K562 (cell line): Measurements from ENCODE around the gene RAB4B. TPM values are rescaled to one million over a fixed set of nuclear protein-coding genes. Genes with fewer than 3 reads are reported as not detected.

ENCODE experiments used
- ATAC-seq: fragments of 200-7000 bp; cut with Tn5 transposase; 3 replicates; pipeline ENCODE4 v1.9.1; 2020; ENCODE audit warnings: moderate library complexity
- BruUV-seq: library from RNA; stranded (reverse); fragments of 400-500 nt; replicated peaks from 2 replicates; lab custom pipeline; 2021; lab: Mats Ljungman, UMichigan
- CTCF ChIA-PET: fragments of 300-600 bp; formaldehyde crosslinking; extraction: SDS; loops from one replicate; lab custom pipeline; 2021; ENCODE audit warnings: low intra/inter-chr PET ratio; lab: Yijun Ruan, JAX
- POLR2A ChIA-PET: fragments of 300-600, 350-650 bp; sonication (Branson Sonifier 250); formaldehyde crosslinking; extraction: SDS; loops from one replicate; lab custom pipeline; 2021; ENCODE audit warnings: antibody characterized with exemption, inconsistent platforms; lab: Yijun Ruan, JAX
- DNase-seq, 4 experiments: peaks; one replicate each; pipeline versions ENCODE4 v3.0.0 to v3.0.0-alpha.2; 2011 to 2018; ENCODE audit warnings: low spot score in 3 of 4, mixed read lengths in 3 of 4; ENCODE audit errors: extremely low read depth in 1 of 4
- FAIRE-seq: peaks from 2 replicates; lab custom pipeline; 2011; peaks lifted over from hg19 to GRCh38; lab: Jason Lieb, UNC
- H2AFZ ChIP-seq: 2 replicates; pipeline ENCODE4 v1.6.0; 2011; ENCODE audit warnings: low read depth, low read length, control low read depth, inconsistent platforms
- H3K27ac ChIP-seq: fragments of 200-600 bp; 3 replicates; pipeline ENCODE4 v1.8.0; 2011; ENCODE audit warnings: low read depth, mild to moderate bottlenecking, control low read depth, inconsistent platforms, low read length, moderate library complexity, mixed read lengths; ENCODE audit errors: extremely low read depth
- H3K27me3 ChIP-seq, 2 experiments: fragments of 300-600 bp in 1 of 2; 2 replicates in 1 of 2; 3 replicates in 1 of 2; pipeline versions ENCODE4 v1.6.0 to v1.8.0; 2011; ENCODE audit warnings: inconsistent platforms in 2 of 2, low read length in 2 of 2, mild to moderate bottlenecking in 1 of 2, mixed read lengths in 1 of 2, moderate library complexity in 1 of 2; ENCODE audit not compliant: control insufficient read depth in 2 of 2, insufficient read depth in 2 of 2
- H3K36me3 ChIP-seq: fragments of 300-600 bp; 3 replicates; pipeline ENCODE4 v1.8.0; 2011; ENCODE audit warnings: mild to moderate bottlenecking, low read length, inconsistent platforms; ENCODE audit not compliant: control insufficient read depth, insufficient read depth
- H3K4me1 ChIP-seq, 2 experiments: fragments of 200-600 bp in 1 of 2; replicated peaks in 1 of 2; 2 replicates in 1 of 2; 3 replicates in 1 of 2; pipeline versions ENCODE4 v1.5.1 to v1.8.0; 2011; ENCODE audit warnings: inconsistent platforms in 2 of 2, low read length in 2 of 2, mild to moderate bottlenecking in 1 of 2, mixed read lengths in 1 of 2, moderate library complexity in 1 of 2; ENCODE audit not compliant: control insufficient read depth in 2 of 2, insufficient read depth in 2 of 2
- H3K4me2 ChIP-seq: 2 replicates; pipeline ENCODE4 v1.6.1; 2011; ENCODE audit warnings: low read length, control low read depth, inconsistent platforms, mixed read lengths; ENCODE audit not compliant: insufficient read depth
- H3K4me3 ChIP-seq: fragments of 200-600 bp; sonication (generic), shearing (Covaris generic); 2 replicates; pipeline ENCODE4 v1.5.1; 2016; ENCODE audit warnings: control low read depth, inconsistent platforms
- H3K79me2 ChIP-seq: fragments of 200-600 bp; 3 replicates; pipeline ENCODE4 v1.8.0; 2011; ENCODE audit warnings: low read length, inconsistent platforms; ENCODE audit not compliant: control insufficient read depth, insufficient read depth
- H3K9ac ChIP-seq, 2 experiments: 2 replicates each; pipeline versions ENCODE4 v1.6.0 to v1.6.1; 2011; ENCODE audit warnings: low read depth in 2 of 2, low read length in 2 of 2, control low read depth in 1 of 2, inconsistent platforms in 1 of 2, mild to moderate bottlenecking in 1 of 2, mixed read lengths in 1 of 2; ENCODE audit not compliant: insufficient read depth in 1 of 2
- H3K9me1 ChIP-seq: one replicate; pipeline ENCODE4 v1.6.0; 2011; ENCODE audit warnings: inconsistent platforms, mild to moderate bottlenecking, low read length, moderate library complexity; ENCODE audit not compliant: control insufficient read depth, insufficient read depth
- H3K9me3 ChIP-seq: replicated peaks from 2 replicates; pipeline ENCODE4 v1.5.1; 2011; ENCODE audit warnings: low read depth, low read length, inconsistent platforms; ENCODE audit not compliant: control insufficient read depth, insufficient read depth
- H4K20me1 ChIP-seq: replicated peaks from 2 replicates; pipeline ENCODE4 v1.6.1; 2011; ENCODE audit warnings: low read length, inconsistent platforms, mixed read lengths; ENCODE audit not compliant: control insufficient read depth, insufficient read depth
- CBX1 ChIP-seq: sonication (generic); IDR thresholded peaks from 2 replicates; pipeline ENCODE4 v1.6.1; 2016; ENCODE audit warnings: antibody characterized with exemption, low read depth, mild to moderate bottlenecking
- CBX3 ChIP-seq, 2 experiments: IDR thresholded peaks; 1 replicate in 1 of 2; 2 replicates in 1 of 2; pipeline ENCODE4 v1.6.1; 2012; ENCODE audit warnings: inconsistent platforms in 2 of 2, low read length in 2 of 2, borderline replicate concordance in 1 of 2, control low read depth in 1 of 2
- KDM4B ChIP-seq, 2 experiments: fragments of 450-650 bp in 1 of 2; sonication (generic) in 1 of 2; IDR thresholded peaks; 2 replicates each; pipeline ENCODE4 v1.6.1; 2016 to 2017; ENCODE audit warnings: borderline replicate concordance in 2 of 2, antibody characterized with exemption in 1 of 2, low read depth in 1 of 2, mild to moderate bottlenecking in 1 of 2
- MBD2 ChIP-seq: sonication (generic); IDR thresholded peaks from 2 replicates; pipeline ENCODE4 v1.6.1; 2016; ENCODE audit warnings: low read depth, borderline replicate concordance
- NONO ChIP-seq, 2 experiments: fragments of 200-400 bp in 1 of 2; fragments of 450-650 bp in 1 of 2; formaldehyde crosslinking in 1 of 2; IDR thresholded peaks; 2 replicates each; pipeline ENCODE4 v1.6.1; 2017; ENCODE audit warnings: low read depth in 2 of 2, mild to moderate bottlenecking in 2 of 2, moderate library complexity in 2 of 2, low read length in 1 of 2
- SIX5 ChIP-seq, 2 experiments: IDR thresholded peaks; 2 replicates each; pipeline ENCODE4 v1.6.1; 2011; ENCODE audit warnings: low read length in 2 of 2, borderline replicate concordance in 1 of 2, low read depth in 1 of 2, mild to moderate bottlenecking in 1 of 2, moderate library complexity in 1 of 2; ENCODE audit not compliant: insufficient read depth in 1 of 2
- SMAD1 ChIP-seq: fragments of 150-350 bp; IDR thresholded peaks from 2 replicates; pipeline ENCODE4 v1.6.1; 2014; ENCODE audit warnings: low read length, low read depth; ENCODE audit not compliant: partially characterized antibody
- SMARCA5 ChIP-seq: fragments of 450-650 bp; IDR thresholded peaks from 2 replicates; pipeline ENCODE4 v1.6.1; 2016
- SPI1 ChIP-seq: IDR thresholded peaks from 2 replicates; pipeline ENCODE4 v1.6.1; 2011; ENCODE audit warnings: low read depth, low read length, control low read depth, borderline replicate concordance
- TBP ChIP-seq: optimal IDR thresholded peaks from 2 replicates; pipeline ENCODE3; 2011; ENCODE audit warnings: low read depth, low read length, improper control_type of control experiment
- TOE1 ChIP-seq, 2 experiments: fragments of 450-650 bp in 1 of 2; sonication (generic) in 1 of 2; formaldehyde crosslinking in 1 of 2; IDR thresholded peaks; 2 replicates each; pipeline versions ENCODE4 v1.7.1 to v1.8.0; 2016 to 2022; ENCODE audit warnings: borderline replicate concordance in 2 of 2, mild to moderate bottlenecking in 2 of 2, antibody characterized with exemption in 1 of 2, inconsistent platforms in 1 of 2, low read depth in 1 of 2, missing genetic modification reagents in 1 of 2, moderate library complexity in 1 of 2
- WGBS: fragments of 100-300 bp; shearing (Covaris generic); methylation state at CpG from one replicate; pipeline ENCODE4 v1.1.6; 2016; ENCODE audit warnings: low coverage, mixed read lengths; ENCODE audit not compliant: insufficient coverage; ENCODE audit errors: missing lambda C conversion rate; 5-methylcytosine and 5-hydroxymethylcytosine counted together
- in situ Hi-C: fragments of 300-500 bp; cut with MboI; formaldehyde crosslinking; loops from 4 replicates; pipeline ENCODE4 v1.15.0; 2018; ENCODE audit warnings: inconsistent platforms, mixed read lengths
- intact Hi-C: fragments of 100-400 bp; cut with micrococcal nuclease; formaldehyde crosslinking; loops from 2 replicates; pipeline ENCODE4 v1.14.2; 2022
- polyA plus RNA-seq, 8 experiments: library from polyadenylated mRNA; depleted of rRNA in 4 of 8; stranded (reverse) in 5 of 8; unstranded in 3 of 8; fragments of >200 nt; fragmentation: Nextera tagmentation in 2 of 8; fragmentation: Illumina TruSeq in 1 of 8; extraction: Ambion mirVana in 2 of 8; extraction: Trizol in 1 of 8; gene quantifications; 2 replicates each; pipeline versions ENCODE4 v1.2.1 to v1.2.3, GENCODE V29; 2011 to 2014; ENCODE audit warnings: inconsistent platforms in 1 of 8, missing spikeins in 1 of 8
- total RNA-seq, 7 experiments: library from RNA; depleted of rRNA in 6 of 7; stranded (reverse); fragments of >200 nt in 6 of 7; fragmentation: Illumina TruSeq in 2 of 7; extraction: Trizol in 2 of 7; gene quantifications; 2 replicates each; pipeline versions ENCODE4 v1.2.1 to v1.2.3, GENCODE V29; 2011 to 2021; ENCODE audit warnings: low replicate concordance in 1 of 7
- TF ChIP-seq, protein P1 (sequence below): fragments of 200-800 bp; sonication (Bioruptor generic); IDR thresholded peaks from 2 replicates; pipeline ENCODE4 v1.6.1; 2016; ENCODE audit warnings: missing genetic modification characterization, missing compliant biosample characterization

Gene RAB4B
- total and polyA plus RNA-seq, 9 of the 15 experiments (the other 6 are each of a cell fraction or from before 2014, with no cell fraction given), result 0.28 to 20.4 (median 9.0) TPM

DNA sequence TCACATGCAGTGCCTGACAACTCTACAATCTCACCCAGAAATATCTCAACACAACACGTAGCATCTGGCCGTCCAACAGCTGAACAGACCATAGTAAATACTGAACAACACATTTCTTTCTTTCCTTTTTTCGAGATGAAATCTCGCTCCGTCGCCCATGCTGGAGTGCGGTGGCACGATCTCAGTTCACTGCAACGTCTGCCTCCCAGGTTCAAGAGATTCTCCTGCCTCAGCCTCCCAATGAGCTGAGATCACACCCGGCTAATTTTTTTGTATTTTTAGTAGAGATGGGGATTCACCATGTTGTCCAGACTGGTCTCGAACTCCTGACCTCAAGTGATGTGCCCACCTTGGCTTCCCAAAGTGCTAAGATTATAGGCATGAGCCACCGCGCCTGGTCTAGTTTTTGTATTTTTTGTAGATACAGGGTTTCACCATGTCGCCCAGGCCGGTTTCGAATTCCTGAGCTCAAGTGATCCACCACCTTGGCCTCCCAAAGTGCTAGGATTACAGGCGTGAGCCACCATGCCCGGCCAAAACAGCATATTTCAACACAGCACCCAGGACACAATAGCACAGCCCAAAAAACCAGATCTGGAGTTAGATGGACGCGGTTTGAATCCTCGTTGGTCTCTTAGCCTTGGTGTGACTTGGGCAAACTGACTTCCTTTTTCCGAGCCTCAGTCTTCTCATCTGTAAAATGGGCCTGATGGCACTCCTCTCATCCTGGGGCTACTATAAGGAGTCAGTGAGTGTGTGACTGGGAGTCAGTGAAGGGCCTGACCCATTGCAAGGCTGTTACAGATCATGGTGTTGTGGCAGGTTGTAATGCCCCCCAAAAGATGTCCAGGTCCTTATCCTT is 49.6 kb downstream of the RAB4B start:
- Histone ChIP-seq H3K27ac (no peak overlapping the region; the same call in 2 of the 3 replicates), H2AFZ (no peak overlapping the region), H4K20me1 (no peaks in the 10 kb centered on the region), H3K4me1 (peaks cover 43 to 45% of the 10 kb centered on the region in 2 experiments), H3K36me3 (0 out of 3 replicates have a peak, but pooled peaks cover 3% of the 10 kb centered on the region), H3K4me2 (no peak overlapping the region), H3K79me2 (peaks cover 3% of the 10 kb centered on the region; the same call in 1 of the 3 replicates), H3K4me3 (no peak overlapping the region), H3K9me3 (no peaks in the 10 kb centered on the region), H3K9ac (no peak overlapping the region), H3K27me3 (no peaks in the 10 kb centered on the region), H3K9me1 (peaks cover 3% of the 10 kb centered on the region)
- in situ Hi-C loops (no loop called here), intact Hi-C loops (no loop called here)
- no peak for FAIRE-seq
- no TSS peak for BruUV-seq
- ATAC-seq, result no peak
- no peak for DNase-seq
- 96% methylated on average over 20 of the region's 22 CpGs for WGBS
- POLR2A ChIA-PET, result no interaction called here
- CTCF ChIA-PET, result no interaction called here
- TF ChIP-seq NONO (IDR thresholded peaks at IDR 0.05; ENCODE audit: low read depth in 2 of 2, low read length in 1 of 2) (no peak), TBP (no peak), SPI1 (peak; percentile 59; the same call in 1 of the 2 replicates), KDM4B (IDR thresholded peaks at IDR 0.05; ENCODE audit: borderline replicate concordance in 2 of 2, low read depth in 1 of 2) (no peak), SMARCA5 (peak; percentile 91), MBD2 (no peak), SMAD1 (no peak), SIX5 (IDR thresholded peaks at IDR 0.05; ENCODE audit: borderline replicate concordance in 1 of 2, insufficient read depth in 1 of 2, low read depth in 1 of 2, low read length in 2 of 2) (no peak), TOE1 (IDR thresholded peaks at IDR 0.05; ENCODE audit: borderline replicate concordance) (no peak), TOE1 (CRISPR knock-in tag; IDR thresholded peaks at IDR 0.05; ENCODE audit: borderline replicate concordance, low read depth) (no peak), CBX3 (IDR thresholded peaks at IDR 0.05; ENCODE audit: borderline replicate concordance in 1 of 2, low read length in 2 of 2) (peak; percentile 37 to 60; a peak in 2 of 3 replicates), CBX1 (peak; percentile 94)
- TF ChIP-seq, protein P1, sequence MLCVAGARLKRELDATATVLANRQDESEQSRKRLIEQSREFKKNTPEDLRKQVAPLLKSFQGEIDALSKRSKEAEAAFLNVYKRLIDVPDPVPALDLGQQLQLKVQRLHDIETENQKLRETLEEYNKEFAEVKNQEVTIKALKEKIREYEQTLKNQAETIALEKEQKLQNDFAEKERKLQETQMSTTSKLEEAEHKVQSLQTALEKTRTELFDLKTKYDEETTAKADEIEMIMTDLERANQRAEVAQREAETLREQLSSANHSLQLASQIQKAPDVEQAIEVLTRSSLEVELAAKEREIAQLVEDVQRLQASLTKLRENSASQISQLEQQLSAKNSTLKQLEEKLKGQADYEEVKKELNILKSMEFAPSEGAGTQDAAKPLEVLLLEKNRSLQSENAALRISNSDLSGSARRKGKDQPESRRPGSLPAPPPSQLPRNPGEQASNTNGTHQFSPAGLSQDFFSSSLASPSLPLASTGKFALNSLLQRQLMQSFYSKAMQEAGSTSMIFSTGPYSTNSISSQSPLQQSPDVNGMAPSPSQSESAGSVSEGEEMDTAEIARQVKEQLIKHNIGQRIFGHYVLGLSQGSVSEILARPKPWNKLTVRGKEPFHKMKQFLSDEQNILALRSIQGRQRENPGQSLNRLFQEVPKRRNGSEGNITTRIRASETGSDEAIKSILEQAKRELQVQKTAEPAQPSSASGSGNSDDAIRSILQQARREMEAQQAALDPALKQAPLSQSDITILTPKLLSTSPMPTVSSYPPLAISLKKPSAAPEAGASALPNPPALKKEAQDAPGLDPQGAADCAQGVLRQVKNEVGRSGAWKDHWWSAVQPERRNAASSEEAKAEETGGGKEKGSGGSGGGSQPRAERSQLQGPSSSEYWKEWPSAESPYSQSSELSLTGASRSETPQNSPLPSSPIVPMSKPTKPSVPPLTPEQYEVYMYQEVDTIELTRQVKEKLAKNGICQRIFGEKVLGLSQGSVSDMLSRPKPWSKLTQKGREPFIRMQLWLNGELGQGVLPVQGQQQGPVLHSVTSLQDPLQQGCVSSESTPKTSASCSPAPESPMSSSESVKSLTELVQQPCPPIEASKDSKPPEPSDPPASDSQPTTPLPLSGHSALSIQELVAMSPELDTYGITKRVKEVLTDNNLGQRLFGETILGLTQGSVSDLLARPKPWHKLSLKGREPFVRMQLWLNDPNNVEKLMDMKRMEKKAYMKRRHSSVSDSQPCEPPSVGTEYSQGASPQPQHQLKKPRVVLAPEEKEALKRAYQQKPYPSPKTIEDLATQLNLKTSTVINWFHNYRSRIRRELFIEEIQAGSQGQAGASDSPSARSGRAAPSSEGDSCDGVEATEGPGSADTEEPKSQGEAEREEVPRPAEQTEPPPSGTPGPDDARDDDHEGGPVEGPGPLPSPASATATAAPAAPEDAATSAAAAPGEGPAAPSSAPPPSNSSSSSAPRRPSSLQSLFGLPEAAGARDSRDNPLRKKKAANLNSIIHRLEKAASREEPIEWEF, result no peak
